Omental fat pad (tissue), 4 donors: ENCODE measurements around the gene AGFG2. TPM values are rescaled to one million over a fixed set of nuclear protein-coding genes. Genes with fewer than 3 reads are reported as not detected.

Experiments
- ATAC-seq: fragments of 150-250 bp; one replicate; pipeline ENCODE4 v1.9.1; 2016; ENCODE audit warnings: mild to moderate bottlenecking, moderate library complexity; ENCODE audit not compliant: low FRiP score
- DNase-seq: peaks from one replicate; pipeline ENCODE4 v3.0.0-alpha.2; 2019; ENCODE audit warnings: low spot score
- total RNA-seq, 4 donors: library from RNA; depleted of rRNA; stranded (reverse); fragments of >200 nt; gene quantifications; one replicate each; pipeline ENCODE4 v1.1.0, GENCODE V29; 2016
- TF ChIP-seq, protein P1 (sequence below), 3 donors: fragments of 450-650 bp; IDR thresholded peaks; one replicate each; pipeline ENCODE4 v1.5.1; 2016 to 2017; ENCODE audit warnings: antibody characterized with exemption in 3 of 3, mild to moderate bottlenecking in 3 of 3, moderate library complexity in 2 of 3

Gene AGFG2
- total RNA-seq, 4 donors from 2014 or later = 10.6 to 45.0 (median 21.3) TPM

DNA sequence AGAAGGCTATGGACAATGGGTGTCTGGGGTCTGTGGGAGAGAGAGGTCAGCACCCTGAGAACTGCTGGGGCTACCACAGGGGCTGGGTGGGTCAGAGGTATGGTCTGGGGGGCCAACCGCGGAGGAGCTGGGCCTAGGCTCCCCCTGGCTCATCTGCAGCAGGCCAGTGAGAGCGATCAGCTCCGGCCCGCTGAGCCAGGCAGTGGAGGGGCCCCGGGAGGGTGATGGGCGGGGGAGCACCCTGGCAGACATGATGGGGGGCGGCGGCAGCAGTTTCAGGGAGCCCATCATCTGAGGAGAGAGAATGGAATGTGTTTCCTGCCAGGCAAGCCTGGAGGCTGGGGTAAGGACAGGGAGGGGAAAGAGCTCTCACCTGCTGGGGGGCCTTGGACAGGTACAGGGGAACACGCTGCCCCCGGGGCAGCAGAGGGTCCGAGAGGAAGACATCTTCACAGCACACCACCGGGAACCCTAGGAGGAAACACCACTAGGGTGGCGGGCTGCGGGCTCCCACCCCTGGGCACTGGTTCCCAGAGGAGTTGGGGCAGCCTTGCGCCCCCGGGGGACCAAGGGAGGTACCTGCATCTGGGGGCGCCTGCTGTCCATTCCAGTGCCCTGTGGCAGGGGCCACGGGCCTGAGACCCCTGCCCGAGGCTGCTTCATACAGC, 33.4 kb downstream of the AGFG2 start:
- DNase-seq (no peak), ATAC-seq (no peak)
- TF ChIP-seq, protein P1, sequence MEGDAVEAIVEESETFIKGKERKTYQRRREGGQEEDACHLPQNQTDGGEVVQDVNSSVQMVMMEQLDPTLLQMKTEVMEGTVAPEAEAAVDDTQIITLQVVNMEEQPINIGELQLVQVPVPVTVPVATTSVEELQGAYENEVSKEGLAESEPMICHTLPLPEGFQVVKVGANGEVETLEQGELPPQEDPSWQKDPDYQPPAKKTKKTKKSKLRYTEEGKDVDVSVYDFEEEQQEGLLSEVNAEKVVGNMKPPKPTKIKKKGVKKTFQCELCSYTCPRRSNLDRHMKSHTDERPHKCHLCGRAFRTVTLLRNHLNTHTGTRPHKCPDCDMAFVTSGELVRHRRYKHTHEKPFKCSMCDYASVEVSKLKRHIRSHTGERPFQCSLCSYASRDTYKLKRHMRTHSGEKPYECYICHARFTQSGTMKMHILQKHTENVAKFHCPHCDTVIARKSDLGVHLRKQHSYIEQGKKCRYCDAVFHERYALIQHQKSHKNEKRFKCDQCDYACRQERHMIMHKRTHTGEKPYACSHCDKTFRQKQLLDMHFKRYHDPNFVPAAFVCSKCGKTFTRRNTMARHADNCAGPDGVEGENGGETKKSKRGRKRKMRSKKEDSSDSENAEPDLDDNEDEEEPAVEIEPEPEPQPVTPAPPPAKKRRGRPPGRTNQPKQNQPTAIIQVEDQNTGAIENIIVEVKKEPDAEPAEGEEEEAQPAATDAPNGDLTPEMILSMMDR (IDR thresholded peaks at IDR 0.05) = no peak

DNA sequence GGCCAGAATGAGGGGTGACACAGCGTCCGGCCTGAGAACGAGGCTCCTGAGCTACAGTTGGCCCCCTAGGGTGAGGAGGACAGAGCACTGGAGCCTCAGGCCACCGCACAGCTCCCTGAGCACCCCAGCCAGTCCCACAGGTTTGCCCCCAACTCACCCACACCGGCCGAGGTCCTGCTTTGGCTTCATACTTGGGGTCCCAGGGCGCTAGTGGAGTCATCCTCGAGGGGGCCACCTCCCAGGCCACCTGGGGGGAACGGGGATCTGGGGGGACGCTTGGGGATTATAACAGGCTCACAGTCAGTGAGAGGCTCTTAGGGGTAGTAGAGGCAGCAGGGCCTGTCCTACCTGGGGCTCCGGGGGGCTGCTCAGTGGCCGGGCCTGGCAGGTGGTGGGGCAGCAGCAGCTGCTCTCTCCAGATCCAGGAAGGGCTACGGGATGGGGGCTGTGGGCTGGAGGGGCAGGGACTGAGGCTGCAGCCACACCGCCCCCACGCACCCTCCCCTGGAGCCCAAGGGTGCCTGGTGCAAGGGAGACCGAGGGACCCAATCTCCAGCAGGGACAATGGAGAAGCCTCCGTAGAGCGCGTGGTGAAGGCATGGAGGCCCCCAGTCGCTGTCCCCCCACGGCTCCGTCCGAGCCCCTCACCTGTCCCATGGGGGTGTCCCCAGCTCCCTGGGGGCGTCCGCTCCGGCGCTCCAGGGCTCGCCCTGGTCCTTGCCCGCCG, 34.1 kb downstream of the AGFG2 start:
- TF ChIP-seq, protein P1 (IDR thresholded peaks at IDR 0.05) = no peak
- no peak for ATAC-seq
- DNase-seq = no peak

DNA sequence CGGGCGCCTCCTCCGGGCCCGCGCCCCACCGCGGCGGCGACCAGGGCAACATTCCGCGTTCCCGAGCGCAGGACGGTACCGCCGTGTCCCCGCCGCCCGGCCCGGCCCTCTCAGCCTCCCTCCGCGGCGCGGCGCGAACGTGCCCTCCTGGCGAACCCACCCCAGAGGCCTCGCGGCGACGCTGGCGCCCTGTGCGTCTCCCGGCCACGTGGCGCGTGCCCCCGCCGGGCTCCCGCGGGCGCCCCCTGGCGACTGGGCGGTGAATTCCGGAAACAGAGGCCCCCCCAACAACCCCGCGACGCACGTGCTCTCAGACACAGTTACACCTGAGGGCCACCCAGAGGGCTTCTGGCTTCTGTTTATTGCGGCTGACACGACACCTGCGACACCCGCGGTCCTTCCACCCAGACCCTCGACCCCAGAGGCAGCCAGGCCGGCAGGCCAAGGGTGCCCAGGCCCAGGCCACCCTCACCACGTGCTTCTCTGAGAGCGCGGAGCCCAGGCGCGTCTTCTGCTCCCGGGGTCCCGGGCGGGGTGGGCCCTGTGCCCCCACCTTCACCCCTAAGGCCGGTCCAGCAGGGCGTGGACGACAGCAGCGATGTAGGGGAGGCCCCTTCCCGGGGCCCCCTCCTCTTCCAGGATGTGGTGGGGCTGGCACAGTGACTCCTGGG, 34.8 kb downstream of the AGFG2 start, which contains the start of gene SAP25:
TSS of gene SAP25 (minus strand) at position 210 of the 671 bp plus-strand sequence. CDS start at position 52, 158 bp downstream.
- no peak for ATAC-seq
- DNase-seq = no peak
- TF ChIP-seq, protein P1 (IDR thresholded peaks at IDR 0.05) = no peak

DNA sequence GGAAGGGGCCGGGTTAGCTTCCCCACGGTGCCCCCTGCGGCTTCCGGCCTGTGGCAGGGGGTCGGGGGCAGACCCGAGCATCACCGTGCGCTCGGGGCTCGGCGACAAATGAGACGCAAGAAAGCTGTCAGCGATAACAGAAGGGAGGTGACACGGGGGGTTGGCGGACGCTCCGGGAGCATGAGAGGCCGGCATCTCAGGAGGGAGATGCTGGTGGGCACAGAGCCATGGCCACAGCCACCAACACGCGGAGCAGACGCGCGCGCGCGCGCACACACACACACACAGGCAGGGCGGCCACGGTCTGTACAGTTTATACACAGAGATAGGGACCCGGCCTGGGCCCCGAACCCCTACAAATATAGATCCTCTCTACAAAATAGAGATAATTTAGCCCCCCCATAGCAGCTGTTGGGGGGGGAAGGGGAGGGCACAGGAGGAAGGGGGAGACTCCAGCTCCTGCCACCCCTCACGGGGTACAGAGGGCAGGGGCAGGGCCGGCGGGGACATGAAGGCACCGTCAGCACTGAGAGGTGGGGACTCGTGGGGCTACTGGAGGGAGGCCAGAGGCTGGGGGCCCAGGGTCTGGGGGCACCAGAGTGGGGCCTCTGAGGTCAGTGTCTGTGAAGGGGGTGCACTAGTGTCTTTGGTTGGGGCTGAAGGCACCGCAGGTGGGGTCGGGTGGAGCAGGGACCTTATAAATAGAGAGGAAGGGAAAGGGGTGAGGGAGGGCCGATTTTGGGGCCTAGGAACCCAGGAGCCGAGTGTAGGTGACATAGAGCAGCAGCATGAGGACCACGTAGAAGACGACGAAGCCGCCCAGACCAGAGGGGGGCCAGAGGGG, 35.6 kb downstream of the AGFG2 start:
- TF ChIP-seq, protein P1 (IDR thresholded peaks at IDR 0.05) = no peak
- DNase-seq (no peak), ATAC-seq (no peak)

DNA sequence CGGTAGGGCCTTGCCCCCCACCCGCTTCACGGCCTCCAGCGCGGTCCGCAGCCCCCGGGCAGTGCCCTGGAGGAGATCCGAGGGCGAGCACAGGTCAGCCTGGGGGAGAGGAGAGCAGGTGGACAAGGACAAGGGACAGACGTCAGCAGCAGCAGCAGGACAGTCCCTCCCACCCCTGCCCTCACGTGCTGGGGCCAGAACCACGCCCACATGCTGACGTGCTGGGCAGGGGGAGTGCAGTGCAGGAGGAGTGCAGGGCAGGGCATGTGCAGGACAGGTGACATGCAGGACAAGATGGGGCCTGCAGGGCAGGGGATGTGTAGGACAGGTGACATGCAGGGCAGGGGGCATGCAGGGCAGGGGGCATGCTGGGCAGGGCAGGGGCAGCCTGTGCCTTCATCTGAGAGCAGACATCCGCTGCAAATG, 36.2 kb downstream of the AGFG2 start:
- TF ChIP-seq, protein P1 (IDR thresholded peaks at IDR 0.05) = no peak
- DNase-seq (no peak), ATAC-seq (no peak)

DNA sequence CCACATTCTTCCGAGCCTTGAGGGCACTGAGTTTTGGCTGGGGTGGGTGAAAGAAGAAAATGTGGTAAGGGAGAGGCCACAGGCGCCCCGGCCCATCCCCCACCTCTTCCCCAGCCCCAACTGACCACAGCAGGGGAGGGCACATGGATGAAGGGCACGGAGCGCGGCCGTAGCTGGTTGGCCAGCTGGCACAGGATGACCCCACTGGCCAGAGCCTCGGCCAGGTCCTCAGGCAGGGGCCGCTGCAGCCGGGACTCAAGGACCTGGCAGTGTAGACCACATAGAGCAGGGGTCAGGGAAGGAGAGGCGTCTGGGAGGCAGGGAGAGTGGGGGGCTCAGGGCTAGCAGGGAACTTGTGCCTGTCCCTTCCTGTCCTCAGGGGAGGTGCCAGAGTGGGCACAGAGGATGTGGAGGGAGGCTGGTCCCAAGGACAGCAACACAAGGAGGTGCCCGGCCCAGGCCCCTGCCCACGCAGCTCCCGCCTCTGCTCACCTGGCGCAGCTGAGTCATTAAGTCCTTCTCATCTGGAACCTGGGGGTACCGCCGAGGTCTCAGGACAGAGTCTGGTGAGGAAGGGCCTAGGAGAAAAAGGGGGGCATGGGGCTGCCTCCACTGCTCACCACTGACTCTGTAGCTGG, 36.9 kb downstream of the AGFG2 start:
- TF ChIP-seq, protein P1 (IDR thresholded peaks at IDR 0.05) = no peak
- DNase-seq (no peak), ATAC-seq (no peak)
